Astrocyte of the cerebellum (primary cell): Measurements from ENCODE around the gene KCTD7.
"Not testable (repeated sequence)": the region's sequence is repeated elsewhere in the genome, so short reads cannot be mapped to it uniquely, and the experiment has no call there.

Experiments
- DNase-seq: peaks from one replicate; pipeline ENCODE4 v3.0.0-alpha.2; 2011; ENCODE audit warnings: low read depth
- H3K4me3 ChIP-seq: 2 replicates; pipeline ENCODE4 v1.5.1; 2011; ENCODE audit warnings: mild to moderate bottlenecking, low read depth, low read length, moderate library complexity
- CTCF ChIP-seq: IDR thresholded peaks from 2 replicates; pipeline ENCODE4 v1.5.1; 2012; ENCODE audit warnings: low read length, low read depth, moderate library complexity, mild to moderate bottlenecking; ENCODE audit errors: missing control alignments
- in situ Hi-C: cut with HindIII; loops from 2 replicates; pipeline ENCODE4 v1.10.0; 2017; ENCODE audit warnings: low sequenced_read_pairs

Gene KCTD7

GRCh38 chr7:66671034-66671433, 42.4 kb downstream of the KCTD7 start:
- no peak overlapping the region for H3K4me3 ChIP-seq
- in situ Hi-C loops: no loop called here
- DNase-seq: no peak
- TF ChIP-seq CTCF: no peak

GRCh38 chr7:66671486-66671885, 42.8 kb downstream of the KCTD7 start:
- in situ Hi-C loops, DNase-seq: not testable (repeated sequence)

GRCh38 chr7:66672432-66673123, 43.9 kb downstream of the KCTD7 start:
- DNase-seq, H3K4me3 ChIP-seq, in situ Hi-C loops: not testable (repeated sequence)

More at GRCh38 chr7:66671486-66671885, 42.8 kb downstream of the KCTD7 start:
- not testable (repeated sequence) for H3K4me3 ChIP-seq

GRCh38 chr7:66673124-66673640, 44.5 kb downstream of the KCTD7 start:
- in situ Hi-C loops, DNase-seq: not testable (repeated sequence)

GRCh38 chr7:66679633-66680244, 51.1 kb downstream of the KCTD7 start:
- H3K4me3 ChIP-seq: no peak overlapping the region
- DNase-seq: no peak
- in situ Hi-C loops: no loop called here
- TF ChIP-seq CTCF: no peak

More at GRCh38 chr7:66673124-66673640, 44.5 kb downstream of the KCTD7 start:
- not testable (repeated sequence) for H3K4me3 ChIP-seq

GRCh38 chr7:66681491-66682349, 53.0 kb downstream of the KCTD7 start:
- DNase-seq: peak; percentile 82
- in situ Hi-C loops: no loop called here
- H3K4me3 ChIP-seq: peak overlapping the region; percentile 89
- no peak for TF ChIP-seq CTCF

GRCh38 chr7:66682350-66683093, 53.8 kb downstream of the KCTD7 start:
- no peak for DNase-seq
- in situ Hi-C loops: no loop called here
- peak overlapping the region; percentile 89 for H3K4me3 ChIP-seq
- TF ChIP-seq CTCF: no peak

- H3K4me3 ChIP-seq: peak overlapping the region; percentile 89
- DNase-seq, in situ Hi-C loops: not testable (repeated sequence)
Measured at GRCh38 chr7:66683094-66683769, 54.6 kb downstream of the KCTD7 start.
